Glomerular visceral epithelial cell (primary cell): ENCODE results near the gene STX19.
"Not testable (repeated sequence)": the region's sequence is repeated elsewhere in the genome, so short reads cannot be mapped to it uniquely, and the experiment has no call there.

Experiments used
- DNase-seq: peaks from one replicate; pipeline ENCODE4 v3.0.0-alpha.2; 2016; ENCODE audit errors: extremely low spot score

STX19 gene

DNA sequence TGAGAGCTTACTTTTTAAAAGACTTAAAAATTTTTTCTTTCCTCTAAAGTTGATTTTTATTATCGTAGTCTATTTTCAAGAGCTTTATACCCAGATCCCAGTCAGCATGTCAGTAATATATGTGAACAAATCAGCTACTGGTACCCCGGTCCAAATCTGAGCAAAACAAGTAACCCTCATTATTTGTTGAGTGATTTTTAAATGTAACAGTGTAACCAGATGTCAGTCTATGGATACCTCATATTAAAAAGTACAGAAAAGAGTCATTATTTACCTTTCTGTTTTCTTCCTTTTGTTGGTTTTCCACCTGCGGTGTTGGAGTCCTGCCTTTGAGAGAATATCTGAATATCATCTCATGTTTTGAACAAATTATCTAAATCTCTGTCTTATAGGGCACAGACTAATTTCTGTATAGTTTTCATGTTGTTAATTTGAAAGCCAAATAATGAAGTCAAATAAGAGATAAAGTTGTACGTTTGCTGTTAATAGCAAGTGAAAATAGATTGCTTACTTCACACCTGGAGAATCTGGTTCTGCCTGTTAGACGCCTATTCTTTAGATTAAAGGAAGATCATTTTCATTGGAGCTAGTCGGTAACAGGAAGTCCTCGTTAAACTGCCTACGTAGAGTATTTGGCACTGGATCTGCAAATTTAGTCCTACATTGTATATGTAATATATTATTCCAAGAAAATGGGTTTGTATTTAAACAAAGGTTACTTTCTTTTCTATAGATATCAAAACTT is at the start of gene STX19:
Gene STX19, minus strand, starts transcription at position 505 of the 745 bp plus-strand sequence. CDS start 13,328 bp downstream, outside the sequence.
- DNase-seq: no peak

DNA sequence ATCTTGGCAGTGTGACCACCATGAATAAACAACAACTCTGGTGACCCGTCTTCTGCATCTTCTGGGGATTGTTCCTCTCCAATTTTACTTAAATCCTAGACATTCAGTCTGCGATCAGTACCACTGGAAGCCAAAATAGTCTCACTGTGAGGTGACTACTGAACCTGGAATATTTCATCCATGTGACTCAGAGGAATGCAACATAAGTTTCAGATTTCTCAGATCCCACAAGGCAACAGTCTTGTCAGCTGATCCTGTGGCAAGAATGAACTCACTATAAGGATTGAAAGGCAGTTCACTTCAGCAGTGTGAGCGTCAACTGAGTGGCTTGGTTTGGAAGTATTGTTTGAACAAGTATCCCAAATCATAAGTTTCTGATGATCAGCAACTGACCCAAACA is 47.7 kb upstream of the STX19 start:
- peak; percentile 14 for DNase-seq

DNA sequence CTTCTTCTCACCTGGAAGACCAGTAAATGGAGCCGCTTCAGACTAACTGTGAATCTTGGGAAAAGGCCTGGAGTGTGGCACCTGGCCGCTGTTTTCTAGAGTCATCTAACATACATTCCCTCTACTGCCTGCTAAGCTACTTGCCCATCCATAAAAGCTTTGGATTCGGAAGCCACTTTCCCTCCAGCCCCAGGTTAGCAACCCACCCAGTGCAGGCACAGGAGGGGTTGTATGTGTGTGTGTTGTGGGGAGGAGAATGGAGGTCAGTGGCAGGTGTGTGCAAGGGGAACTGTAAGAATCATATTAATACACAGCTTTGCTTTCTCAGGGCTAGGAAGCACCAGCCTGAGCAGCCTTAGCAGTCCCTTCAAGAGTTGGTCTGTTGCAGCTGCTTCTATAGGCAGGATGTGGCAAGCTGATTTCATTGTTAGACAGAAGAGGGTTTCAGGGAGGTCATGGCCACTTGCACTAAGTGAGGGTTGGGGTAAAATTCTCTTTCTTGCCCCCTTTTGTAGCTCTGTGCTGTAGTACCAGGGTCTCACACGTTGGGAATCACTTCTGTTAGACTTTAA is 43.4 kb upstream of the STX19 start:
- no peak for DNase-seq

- no peak for DNase-seq
Measured at GRCh38 chr3:94070341-94070911, 42.0 kb upstream of the STX19 start.

DNA sequence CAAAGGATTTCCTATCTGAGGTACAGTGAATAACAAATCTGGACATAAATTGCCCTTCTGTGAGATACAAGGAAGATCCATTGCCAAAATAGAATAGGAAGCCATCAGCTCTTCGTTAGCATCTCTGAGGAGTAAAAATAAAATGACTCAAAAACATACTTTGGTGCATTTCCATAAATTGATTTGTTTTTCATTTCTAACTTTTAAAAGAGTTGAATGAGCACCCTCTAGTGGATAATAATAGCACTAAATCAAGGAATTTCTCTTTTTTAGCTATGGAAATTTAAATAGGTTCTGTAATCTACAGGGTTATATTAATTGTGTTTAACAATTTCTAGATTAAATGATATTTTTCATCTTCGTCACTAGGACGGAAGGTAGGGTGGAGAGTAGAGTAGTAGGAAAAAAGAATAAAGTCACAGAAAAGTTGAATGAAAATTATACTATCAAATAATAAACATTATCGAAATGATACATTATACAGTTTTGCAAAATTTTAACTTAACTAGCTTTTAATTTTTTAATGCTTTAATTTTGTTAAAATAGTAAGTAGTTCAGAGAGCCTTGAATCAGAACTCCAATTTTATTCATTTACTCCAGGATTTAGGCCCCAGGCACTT is 40.9 kb upstream of the STX19 start:
- no peak for DNase-seq

- no peak for DNase-seq
Measured at GRCh38 chr3:94066506-94067500, 38.4 kb upstream of the STX19 start.

GRCh38 chr3:94065819-94066480 is 37.6 kb upstream of the STX19 start:
- DNase-seq: no peak

DNA sequence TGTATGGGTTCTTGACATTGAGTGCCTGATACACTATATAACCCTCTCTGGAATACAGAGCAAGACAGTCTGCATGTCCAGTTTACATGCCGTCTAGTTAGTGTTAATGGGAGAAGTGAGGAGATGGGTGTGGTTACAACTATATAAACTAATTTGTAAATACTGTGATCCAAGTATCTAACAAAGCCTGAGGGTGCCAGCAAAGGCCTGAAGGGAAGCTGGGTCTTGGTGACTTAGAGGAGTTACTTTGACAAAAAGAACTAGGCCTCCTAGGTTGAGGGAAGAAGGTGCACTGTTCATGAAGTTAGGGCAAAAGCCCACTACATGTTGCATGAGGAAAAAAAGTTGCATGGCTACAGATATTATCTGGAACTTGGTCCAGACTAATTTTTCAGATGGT is 36.7 kb upstream of the STX19 start:
- no peak for DNase-seq

DNA sequence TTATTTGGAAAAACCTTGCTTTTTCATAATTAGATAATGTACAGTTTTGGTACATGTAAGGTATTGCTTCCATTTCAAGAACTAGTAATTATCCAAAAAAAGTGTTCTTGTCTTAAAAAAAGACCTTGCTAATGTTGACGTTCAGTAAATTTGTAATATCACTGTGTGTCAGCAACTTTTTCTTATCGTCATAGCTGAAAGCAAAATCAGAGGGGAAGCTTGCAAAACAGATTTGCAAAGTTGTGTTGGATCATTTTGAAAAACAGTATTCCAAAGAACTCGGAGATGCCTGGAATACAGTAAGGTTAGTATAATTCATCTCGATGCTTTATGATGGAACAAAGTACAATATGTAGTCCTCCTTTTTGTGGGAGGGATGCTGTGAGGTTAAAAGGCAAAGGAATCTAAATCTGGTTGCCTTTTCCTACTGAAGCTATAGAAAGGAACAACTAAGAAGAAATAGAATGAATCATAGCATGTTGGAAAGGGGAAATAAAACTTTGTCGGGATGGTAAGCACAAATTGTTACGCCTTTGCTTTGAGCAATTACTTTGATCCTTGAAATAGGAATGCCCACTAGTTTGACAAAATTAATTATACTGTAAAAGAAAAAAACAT is 36.0 kb upstream of the STX19 start:
- no peak for DNase-seq

DNA sequence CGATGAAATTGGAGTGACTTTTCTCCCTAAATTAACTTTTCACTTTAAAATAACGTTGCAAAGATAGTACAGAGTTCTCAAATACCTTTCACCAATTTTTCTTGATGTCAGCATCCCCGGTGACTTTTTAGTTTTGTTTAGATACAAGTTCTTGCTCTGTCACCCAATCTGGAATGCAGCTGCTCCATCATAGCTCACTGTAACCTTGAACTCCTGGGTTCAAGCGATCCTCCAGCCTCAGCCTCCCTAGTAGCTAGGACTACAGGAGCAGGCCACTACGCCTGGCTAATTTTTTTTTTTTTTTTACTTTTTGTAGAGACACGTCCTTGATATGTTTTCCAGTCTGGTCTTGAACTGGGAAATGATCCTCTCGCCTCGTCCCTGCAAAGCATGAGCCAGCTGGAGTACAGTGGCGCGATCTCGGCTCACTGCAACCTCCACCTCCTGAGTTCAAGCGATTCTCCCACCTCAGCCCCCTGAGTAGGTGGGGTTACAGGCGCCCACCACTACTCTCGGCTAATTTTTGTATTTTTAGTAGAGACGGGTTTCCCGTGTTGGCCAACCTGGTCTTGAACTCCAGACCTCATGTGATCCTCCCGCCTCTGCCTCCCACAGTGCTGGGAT is 35.2 kb upstream of the STX19 start:
- DNase-seq: no peak

DNA sequence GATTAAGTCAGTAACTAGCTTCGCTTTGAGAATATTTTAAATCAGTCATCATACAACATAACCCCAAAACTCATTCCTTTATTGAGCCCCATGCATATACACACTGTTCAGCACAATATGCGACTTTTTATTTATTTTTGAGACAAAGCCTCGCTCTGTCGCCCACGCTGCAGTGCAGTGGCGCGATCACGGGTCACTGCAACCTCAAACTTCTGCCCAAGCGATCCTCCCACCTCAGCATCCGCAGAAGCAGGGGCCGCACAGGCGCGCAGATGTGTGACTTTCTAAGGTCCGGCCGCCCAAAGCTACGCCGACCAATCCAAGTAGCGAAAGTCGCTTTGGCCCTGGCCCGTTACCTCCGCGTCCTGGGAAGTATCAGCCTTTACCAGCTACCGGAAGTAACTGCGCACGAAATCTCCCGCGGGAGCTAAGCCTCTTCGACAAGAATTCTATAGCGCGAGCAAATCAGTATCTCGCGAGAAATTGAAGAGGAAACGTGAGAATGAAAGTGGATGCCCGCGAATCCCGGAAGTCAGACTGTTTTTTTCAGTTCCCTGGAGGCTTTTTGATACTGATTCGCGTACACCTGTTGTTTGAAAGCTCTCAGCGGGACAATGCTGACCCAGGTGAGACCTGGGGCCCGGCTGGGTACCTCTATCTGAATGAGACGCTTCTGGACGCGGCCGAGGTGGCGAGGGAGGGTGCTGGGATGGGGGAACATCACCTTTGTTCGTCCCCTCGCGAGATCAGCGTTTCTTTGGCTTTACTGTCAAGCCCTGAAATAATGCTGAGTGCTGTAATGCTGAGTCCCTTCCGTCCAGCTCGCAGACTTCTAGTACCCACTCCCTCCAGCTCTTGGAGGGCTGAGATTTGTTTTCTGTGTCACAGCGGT is 34.4 kb upstream of the STX19 start, which contains the start of the genes DHFR2 and NSUN3:
Gene DHFR2, minus strand, starts transcription at position 404 of the 892 bp plus-strand sequence. CDS start 1,405 bp downstream, outside the sequence.
Gene NSUN3, plus strand, starts transcription at position 549 of the 892 bp plus-strand sequence. Its CDS starts 66 bp downstream, at position 615.
- peak; percentile 97 for DNase-seq

GRCh38 chr3:94061297-94061696 is 32.9 kb upstream of the STX19 start:
- no peak for DNase-seq

- no peak for DNase-seq
Measured at GRCh38 chr3:94050546-94050945, 22.1 kb upstream of the STX19 start.

DNA sequence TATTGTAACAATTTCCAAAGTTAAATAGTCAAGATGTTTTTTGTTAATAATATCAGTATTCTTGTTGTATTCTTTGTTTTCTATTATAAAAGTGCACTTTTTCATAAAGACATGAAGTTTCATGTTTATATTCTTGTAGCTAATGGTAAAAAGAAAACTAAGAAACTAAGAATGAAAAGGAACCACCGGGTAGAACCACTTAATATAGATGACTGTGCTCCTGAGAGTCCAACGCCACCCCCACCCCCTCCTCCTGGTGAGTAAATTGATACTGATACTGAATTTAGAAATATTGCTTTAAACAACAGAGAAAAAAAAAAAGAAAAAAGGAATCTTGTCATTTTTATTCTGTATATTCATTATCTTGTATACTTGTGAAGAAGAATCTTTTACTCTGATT is 20.9 kb upstream of the STX19 start:
- DNase-seq: no peak

GRCh38 chr3:94046533-94046932 is 18.1 kb upstream of the STX19 start:
- no peak for DNase-seq

- not testable (repeated sequence) for DNase-seq
Measured at GRCh38 chr3:94044100-94044936, 15.9 kb upstream of the STX19 start.

DNA sequence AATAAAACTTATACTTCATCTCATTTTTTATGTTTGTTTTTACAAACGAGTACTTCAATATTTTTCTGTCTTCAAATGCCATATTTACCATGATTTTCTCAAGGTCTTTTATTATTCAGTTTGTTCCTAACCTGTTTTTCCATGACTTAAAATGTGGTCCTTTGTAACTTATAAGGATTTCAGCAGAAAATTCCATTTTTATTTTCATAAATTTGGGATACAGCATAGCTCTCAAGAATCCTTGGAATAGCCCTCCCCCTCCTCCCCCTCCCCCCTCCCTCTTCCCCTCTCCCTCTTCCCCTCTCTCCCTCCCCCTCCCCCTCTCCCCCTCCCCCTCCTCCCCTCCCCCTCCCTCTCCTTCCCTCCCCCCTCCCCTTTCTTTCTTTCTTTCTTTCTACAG is 14.9 kb upstream of the STX19 start:
- no peak for DNase-seq
